Mammary epithelial cell (primary cell): ENCODE data around the gene SLC18B1.

Experiments
- EZH2 ChIP-seq: IDR thresholded peaks from 2 replicates; pipeline ENCODE4 v1.6.1; 2012; ENCODE audit warnings: low read length, inconsistent platforms, borderline replicate concordance
- TF ChIP-seq, protein P1 (sequence below), 2 donors: IDR thresholded peaks in 1 of 2; conservative IDR thresholded peaks in 1 of 2; 2 replicates each; pipeline ENCODE4 v1.5.1; 2011 to 2012; ENCODE audit warnings: inconsistent platforms in 2 of 2, low read length in 2 of 2, mild to moderate bottlenecking in 2 of 2, control low read depth in 1 of 2, low read depth in 1 of 2; ENCODE audit not compliant: insufficient read depth in 1 of 2; ENCODE audit errors: extremely low read depth in 1 of 2

- TF ChIP-seq, protein P1, sequence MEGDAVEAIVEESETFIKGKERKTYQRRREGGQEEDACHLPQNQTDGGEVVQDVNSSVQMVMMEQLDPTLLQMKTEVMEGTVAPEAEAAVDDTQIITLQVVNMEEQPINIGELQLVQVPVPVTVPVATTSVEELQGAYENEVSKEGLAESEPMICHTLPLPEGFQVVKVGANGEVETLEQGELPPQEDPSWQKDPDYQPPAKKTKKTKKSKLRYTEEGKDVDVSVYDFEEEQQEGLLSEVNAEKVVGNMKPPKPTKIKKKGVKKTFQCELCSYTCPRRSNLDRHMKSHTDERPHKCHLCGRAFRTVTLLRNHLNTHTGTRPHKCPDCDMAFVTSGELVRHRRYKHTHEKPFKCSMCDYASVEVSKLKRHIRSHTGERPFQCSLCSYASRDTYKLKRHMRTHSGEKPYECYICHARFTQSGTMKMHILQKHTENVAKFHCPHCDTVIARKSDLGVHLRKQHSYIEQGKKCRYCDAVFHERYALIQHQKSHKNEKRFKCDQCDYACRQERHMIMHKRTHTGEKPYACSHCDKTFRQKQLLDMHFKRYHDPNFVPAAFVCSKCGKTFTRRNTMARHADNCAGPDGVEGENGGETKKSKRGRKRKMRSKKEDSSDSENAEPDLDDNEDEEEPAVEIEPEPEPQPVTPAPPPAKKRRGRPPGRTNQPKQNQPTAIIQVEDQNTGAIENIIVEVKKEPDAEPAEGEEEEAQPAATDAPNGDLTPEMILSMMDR (conservative IDR thresholded peaks at IDR 0.05 in 1 of 2, IDR thresholded peaks at IDR 0.05 in 1 of 2; ENCODE audit: extremely low read depth in 1 of 2, insufficient read depth in 1 of 2, low read depth in 1 of 2, low read length in 2 of 2) = no peak
- no peak for TF ChIP-seq EZH2
Observed at GRCh38 chr6:132751306-132751705, 47.1 kb downstream of the SLC18B1 start.
